GM13976 (cell line): Measurements from ENCODE around the gene ORC2.
"Not testable (repeated sequence)": the region's sequence is repeated elsewhere in the genome, so short reads cannot be mapped to it uniquely, and the experiment has no call there.

Experiments
- DNase-seq: peaks from one replicate; pipeline ENCODE4 v3.0.0; 2012; ENCODE audit warnings: low spot score
- CTCF ChIP-seq: IDR thresholded peaks from 2 replicates; pipeline ENCODE4 v1.5.1; 2012; ENCODE audit warnings: borderline replicate concordance, mild to moderate bottlenecking; ENCODE audit not compliant: insufficient read depth; ENCODE audit errors: extremely low read depth, missing control alignments, control extremely low read depth
- in situ Hi-C: fragments of 300-500 bp; cut with MboI; formaldehyde crosslinking; loops from one replicate; pipeline ENCODE4 v1.12.0; 2022; ENCODE audit warnings: low sequenced_read_pairs, mixed read lengths, inconsistent platforms; ENCODE audit not compliant: unreplicated experiment

ORC2 gene

DNA sequence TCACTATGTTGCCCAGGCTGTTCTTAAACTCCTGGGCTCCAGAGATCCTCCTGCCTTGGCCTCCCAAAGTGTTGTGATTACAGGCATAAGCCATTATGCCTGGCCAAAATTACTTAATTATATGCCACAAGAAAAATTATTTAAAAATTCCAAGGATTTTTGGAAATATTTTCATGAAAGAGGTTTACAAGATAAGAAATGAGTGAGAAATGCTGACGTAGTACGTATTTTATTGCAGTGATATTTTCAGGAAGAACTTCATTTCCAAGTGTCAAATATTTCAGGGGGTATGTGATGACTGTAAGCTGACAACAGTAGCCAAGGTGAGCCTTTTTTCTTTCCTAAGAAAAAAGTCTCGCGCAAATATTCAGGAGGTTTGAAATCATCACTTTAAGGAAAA, 53.5 kb downstream of the ORC2 start:
- TF ChIP-seq CTCF, result no peak
- in situ Hi-C loops, result loop anchor here (10.0 kb wide), 2 partner anchors 155 to 275 kb away; partner anchors contain the start of gene CASP10
- DNase-seq, result no peak

- TF ChIP-seq CTCF, result peak; percentile 91
- peak; percentile 68 for DNase-seq
- in situ Hi-C loops, result loop anchor here (10.0 kb wide), 2 partner anchors 159 to 279 kb away; partner anchors contain the start of gene CASP10
These were observed 57.7 kb downstream of the ORC2 start for GRCh38 chr2:200905618-200906296.

- in situ Hi-C loops, result loop anchor here (10.0 kb wide), 2 partner anchors 163 to 283 kb away; partner anchors contain the start of gene CASP10
- peak; percentile 84 for DNase-seq
These were observed 61.9 kb downstream of the ORC2 start for GRCh38 chr2:200901459-200902072.

GRCh38 chr2:200899482-200899881, 64.0 kb downstream of the ORC2 start:
- DNase-seq, result no peak
- no peak for TF ChIP-seq CTCF
- in situ Hi-C loops, result no loop called here

More at GRCh38 chr2:200901459-200902072, 61.9 kb downstream of the ORC2 start:
- TF ChIP-seq CTCF, result peak; percentile 34

DNA sequence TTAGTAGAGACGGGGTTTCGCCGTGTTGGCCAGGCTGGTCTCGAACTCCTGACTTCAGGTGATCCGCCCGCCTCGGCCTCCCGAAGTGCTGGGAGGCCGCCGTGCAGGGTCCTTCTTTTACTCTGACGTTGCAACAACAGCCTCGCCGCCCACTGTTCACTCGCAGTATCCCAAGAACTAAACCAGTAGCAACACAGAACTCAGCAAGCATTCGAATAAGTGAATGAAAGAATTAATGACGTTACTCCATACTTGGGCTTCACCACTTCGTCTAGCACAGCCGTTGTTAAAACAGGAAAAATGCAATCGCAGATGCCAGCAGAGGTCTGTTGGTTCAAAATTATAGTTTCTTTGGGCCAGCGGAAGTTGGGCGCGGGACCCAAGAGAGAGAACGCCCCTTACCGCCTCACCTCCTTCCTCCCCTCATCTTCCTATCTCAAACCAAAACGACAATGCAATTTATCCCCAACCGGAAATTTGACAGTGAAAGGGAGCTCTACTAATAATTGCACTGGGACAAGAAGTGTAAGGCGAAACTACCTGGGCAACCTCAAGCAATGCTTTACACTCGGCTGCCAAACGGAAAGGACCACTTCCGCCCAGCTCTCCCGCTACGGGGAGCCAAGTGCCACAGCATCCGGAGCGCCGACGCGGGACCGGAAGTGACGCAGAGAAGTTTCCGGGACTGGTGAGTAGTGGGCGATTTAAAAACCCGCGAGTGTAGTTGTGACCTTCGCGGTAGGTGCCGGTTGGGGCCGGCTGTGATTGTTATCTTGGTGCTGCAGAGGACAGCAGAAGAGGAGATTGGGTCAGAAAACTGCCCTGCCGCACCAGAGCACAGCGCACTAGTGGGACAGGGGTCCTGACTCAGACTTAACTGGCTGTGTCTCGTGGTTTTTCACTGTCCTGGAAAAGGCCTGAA, 74.5 kb downstream of the ORC2 start, which contains the start of the genes NIF3L1 and PPIL3:
NIF3L1 (plus strand) TSS at position 668 of the 922 bp plus-strand sequence. CDS start 2,573 bp downstream, outside the sequence.
PPIL3 (minus strand) TSS at position 374 of the 922 bp plus-strand sequence. CDS start 1,462 bp downstream, outside the sequence.
- no peak for TF ChIP-seq CTCF
- peak; percentile 89 for DNase-seq
- in situ Hi-C loops, result no loop called here

- DNase-seq, result not testable (repeated sequence)
These were observed 81.7 kb downstream of the ORC2 start for GRCh38 chr2:200881715-200882249.

More at GRCh38 chr2:200881715-200882249, 81.7 kb downstream of the ORC2 start:
- in situ Hi-C loops, result not testable (repeated sequence)
